OCI-LY1 (cell line): ENCODE results near the gene C5orf46.

Experiments
- CTCF ChIP-seq: fragments of 200-600 bp; sonication (generic), shearing (Covaris generic); IDR thresholded peaks from 2 replicates; pipeline ENCODE4 v1.5.1; 2017; ENCODE audit warnings: mild to moderate bottlenecking, antibody characterized with exemption, low read length, moderate library complexity, mixed read lengths
- EZH2 ChIP-seq: fragments of 200-600 bp; sonication (generic), shearing (Covaris generic); IDR thresholded peaks from 2 replicates; pipeline ENCODE4 v1.8.0; 2017; ENCODE audit warnings: borderline replicate concordance, mixed run types, mild to moderate bottlenecking, antibody characterized with exemption, low read length, moderate library complexity, mixed read lengths

GRCh38 chr5:147912011-147912410 is 5.7 kb upstream of the C5orf46 start:
- TF ChIP-seq CTCF: no peak
- TF ChIP-seq EZH2: no peak
